ENCODE measurements around the gene APOB. TPM values are rescaled to one million over a fixed set of nuclear protein-coding genes. Genes with fewer than 3 reads are reported as not detected.

APOB gene
- total RNA-seq, 2 donors from 2014 or later: not detected

DNA sequence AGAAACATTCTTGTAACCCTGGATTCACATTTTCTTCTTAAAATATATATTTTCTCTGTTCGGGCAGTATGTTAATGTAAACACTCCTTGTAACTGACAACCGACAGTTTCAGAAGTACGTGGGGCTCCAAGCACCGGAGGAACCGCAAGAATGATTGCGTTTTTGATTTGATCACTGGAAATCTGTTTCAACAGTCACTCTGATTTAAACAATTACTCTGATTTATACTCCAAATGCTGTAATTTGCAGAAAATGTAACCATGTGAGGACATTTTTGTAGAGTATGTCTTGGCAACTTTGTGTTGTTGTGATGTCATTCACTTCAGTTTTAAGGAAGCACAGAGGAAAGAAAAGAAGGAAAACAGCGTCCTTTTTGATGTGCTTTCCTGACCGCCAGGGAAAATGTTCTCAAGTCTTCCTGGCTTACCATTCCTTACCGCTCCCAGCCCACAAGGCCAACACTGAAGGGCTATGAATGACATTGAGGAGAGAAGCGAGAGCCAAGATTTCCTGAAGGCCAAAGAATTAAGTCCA, 77.7 kb downstream of the APOB start:
- Mint-ChIP-seq H3K27me3 (peaks cover 20 to 36% of the 10 kb centered on the region in 2 donors), H3K27ac (no peak overlapping the region), H3K9me3 (no peaks in the 10 kb centered on the region), H3K36me3 (no peaks in the 10 kb centered on the region), H3K4me1 (ENCODE audit: low read depth in 2 of 2) (no peaks in the 10 kb centered on the region), H3K4me3 (no peak overlapping the region)
- DNase-seq (ENCODE audit: low spot score) (no peak), ATAC-seq (no peak)

DNA sequence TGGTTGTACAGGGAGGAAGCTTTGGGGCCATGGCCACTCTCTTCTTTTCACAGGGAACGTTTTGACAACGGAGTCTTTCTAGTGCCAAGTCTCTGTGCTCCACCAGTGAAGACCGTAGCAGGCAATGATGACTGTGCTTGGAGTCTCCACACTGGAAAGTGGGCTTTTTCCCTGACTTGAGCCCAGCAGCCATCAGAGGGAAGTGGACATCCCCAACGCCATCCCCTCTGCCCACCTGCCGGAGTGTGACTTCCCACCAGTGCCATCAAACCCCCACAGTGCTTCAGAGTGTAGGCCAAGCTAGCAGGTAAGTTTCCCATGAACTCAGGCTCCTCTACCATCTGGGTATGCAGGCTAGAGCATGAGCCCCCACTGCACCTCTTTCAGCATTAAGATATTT, 78.7 kb downstream of the APOB start:
- Mint-ChIP-seq H3K4me3 (no peak overlapping the region), H3K4me1 (ENCODE audit: low read depth in 2 of 2) (no peaks in the 10 kb centered on the region), H3K9me3 (no peaks in the 10 kb centered on the region), H3K27ac (no peak overlapping the region), H3K36me3 (no peaks in the 10 kb centered on the region), H3K27me3 (peaks cover 23 to 31% of the 10 kb centered on the region in 2 donors)
- ATAC-seq: peak in 1 of 2 donors; percentile 14
- no peak for DNase-seq (ENCODE audit: low spot score)

DNA sequence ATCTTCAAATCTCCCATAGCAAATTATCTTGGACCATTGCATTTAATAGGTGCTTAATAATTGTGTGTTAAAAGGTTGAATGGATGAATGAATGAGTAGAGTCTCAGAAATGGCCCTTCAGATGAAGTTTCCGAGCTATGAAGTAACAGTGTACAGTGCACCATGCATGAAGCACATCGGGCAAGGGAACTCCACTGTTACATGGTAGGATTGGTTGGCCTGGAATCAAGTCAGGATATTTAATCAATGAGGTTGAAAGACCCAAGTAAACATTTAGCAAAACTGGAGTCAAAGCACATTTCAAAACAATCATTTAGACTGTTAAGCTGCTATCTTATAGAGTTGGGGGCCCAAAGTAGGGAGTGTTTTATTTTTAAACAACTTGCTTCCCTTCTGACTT, 80.0 kb downstream of the APOB start:
- no peak for ATAC-seq
- Mint-ChIP-seq H3K4me1 (ENCODE audit: low read depth in 2 of 2) (no peaks in the 10 kb centered on the region), H3K27me3 (peaks cover 22 to 27% of the 10 kb centered on the region in 2 donors), H3K36me3 (no peaks in the 10 kb centered on the region), H3K9me3 (no peaks in the 10 kb centered on the region), H3K4me3 (no peak overlapping the region), H3K27ac (no peak overlapping the region)
- no peak for DNase-seq (ENCODE audit: low spot score)

GRCh38 chr2:20962939-20963557, 80.8 kb downstream of the APOB start:
- no peaks in the 10 kb centered on the region for H3K36me3 Mint-ChIP-seq

DNA sequence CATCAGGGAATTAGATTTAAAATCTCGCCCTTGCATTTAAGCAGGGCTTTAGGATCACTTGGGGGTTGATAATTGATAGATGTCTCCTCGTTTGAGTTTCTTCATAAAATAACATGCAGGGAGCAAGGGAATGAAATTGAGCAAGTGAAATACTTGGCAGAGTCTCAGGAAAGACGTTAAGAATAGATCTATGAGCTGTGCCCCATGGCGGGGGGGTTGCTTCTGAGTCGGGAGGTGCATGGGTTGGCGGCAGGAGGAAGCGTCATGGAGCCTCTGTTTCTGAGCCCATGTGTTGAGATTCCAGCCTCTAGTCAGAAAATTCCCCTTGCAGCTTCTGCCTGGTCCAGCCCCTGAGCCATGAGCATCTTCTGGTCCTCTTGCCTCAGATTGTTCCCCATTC, 82.0 kb downstream of the APOB start:
- H3K4me1 Mint-ChIP-seq (ENCODE audit: low read depth in 2 of 2): no peaks in the 10 kb centered on the region
- H3K4me3 Mint-ChIP-seq: no peak overlapping the region
- H3K9me3 Mint-ChIP-seq: no peaks in the 10 kb centered on the region
- H3K36me3 Mint-ChIP-seq: no peaks in the 10 kb centered on the region
- no peak overlapping the region for H3K27ac Mint-ChIP-seq
- peaks cover 18 to 22% of the 10 kb centered on the region in 2 donors for H3K27me3 Mint-ChIP-seq
- ATAC-seq (no peak), DNase-seq (ENCODE audit: low spot score) (no peak)

More at GRCh38 chr2:20962939-20963557, 80.8 kb downstream of the APOB start:
- Mint-ChIP-seq H3K4me1 (ENCODE audit: low read depth in 2 of 2) (no peaks in the 10 kb centered on the region), H3K9me3 (no peaks in the 10 kb centered on the region), H3K4me3 (no peak overlapping the region), H3K27me3 (peaks cover 18 to 22% of the 10 kb centered on the region in 2 donors), H3K27ac (no peak overlapping the region)
- peak; percentile 47 to 64 for ATAC-seq
- no peak for DNase-seq (ENCODE audit: low spot score)

GRCh38 chr2:20960003-20960402, 83.9 kb downstream of the APOB start:
- Mint-ChIP-seq H3K27me3 (peaks cover 15 to 16% of the 10 kb centered on the region in 2 donors), H3K27ac (no peak overlapping the region), H3K36me3 (no peaks in the 10 kb centered on the region), H3K4me1 (ENCODE audit: low read depth in 2 of 2) (no peaks in the 10 kb centered on the region), H3K4me3 (no peak overlapping the region), H3K9me3 (no peaks in the 10 kb centered on the region)
- DNase-seq (ENCODE audit: low spot score) (no peak), ATAC-seq (no peak)

GRCh38 chr2:20959252-20959651, 84.6 kb downstream of the APOB start:
- Mint-ChIP-seq H3K4me3 (no peak overlapping the region), H3K9me3 (no peaks in the 10 kb centered on the region), H3K27me3 (peaks cover 15 to 16% of the 10 kb centered on the region in 2 donors), H3K36me3 (no peaks in the 10 kb centered on the region), H3K4me1 (ENCODE audit: low read depth in 2 of 2) (no peaks in the 10 kb centered on the region), H3K27ac (no peak overlapping the region)
- DNase-seq (ENCODE audit: low spot score) (no peak), ATAC-seq (no peak)

- no peak for ATAC-seq
- H3K4me3 Mint-ChIP-seq: no peak overlapping the region
- no peaks in the 10 kb centered on the region for H3K9me3 Mint-ChIP-seq
- peaks cover 13 to 15% of the 10 kb centered on the region in 2 donors for H3K27me3 Mint-ChIP-seq
- no peaks in the 10 kb centered on the region for H3K36me3 Mint-ChIP-seq
- DNase-seq (ENCODE audit: low spot score): no peak
- H3K4me1 Mint-ChIP-seq (ENCODE audit: low read depth in 2 of 2): no peaks in the 10 kb centered on the region
- no peak overlapping the region for H3K27ac Mint-ChIP-seq
These were observed 85.9 kb downstream of the APOB start for GRCh38 chr2:20957788-20958525.

DNA sequence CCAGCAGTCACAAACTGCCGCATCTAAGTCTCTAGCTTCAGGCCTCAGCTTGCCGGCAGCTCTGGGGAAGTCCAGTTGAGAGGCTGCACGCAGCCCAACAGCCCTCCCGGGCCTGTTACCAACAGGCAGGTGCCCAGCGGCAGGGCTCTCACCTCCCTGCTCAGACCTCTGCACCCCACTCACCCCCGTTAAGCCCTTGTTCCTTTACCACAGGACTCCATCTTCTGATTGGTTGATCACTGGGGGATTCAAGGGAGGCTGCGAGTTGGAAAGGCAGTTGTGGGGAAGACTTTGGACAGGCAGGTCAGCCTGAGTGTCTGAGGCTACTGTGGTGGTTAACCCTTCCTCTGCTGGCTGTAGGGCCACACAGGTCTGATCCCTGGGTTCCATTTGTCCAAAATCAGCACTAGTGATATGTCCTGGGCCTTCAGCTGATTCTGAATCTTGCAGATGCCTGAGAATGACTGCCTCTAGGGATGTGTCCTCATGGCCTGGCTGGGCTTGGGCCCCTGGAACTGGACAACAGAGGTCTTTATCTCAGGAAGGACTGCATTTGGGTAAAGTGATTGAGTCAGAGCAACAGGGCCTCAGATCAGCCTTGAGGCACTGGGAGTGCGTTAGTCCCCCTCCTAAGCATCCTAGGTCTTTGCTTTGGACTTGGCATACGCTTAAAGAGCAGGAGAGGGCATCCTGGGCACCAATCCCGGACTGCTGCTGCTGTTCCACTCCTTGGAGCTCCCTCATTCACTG, 88.4 kb downstream of the APOB start:
- H3K4me3 Mint-ChIP-seq: no peak overlapping the region
- no peak for ATAC-seq
- no peak overlapping the region for H3K27ac Mint-ChIP-seq
- peaks cover 8 to 9% of the 10 kb centered on the region in 2 donors for H3K27me3 Mint-ChIP-seq
- H3K9me3 Mint-ChIP-seq: no peaks in the 10 kb centered on the region
- H3K36me3 Mint-ChIP-seq: no peaks in the 10 kb centered on the region
- DNase-seq (ENCODE audit: low spot score): no peak
- no peaks in the 10 kb centered on the region for H3K4me1 Mint-ChIP-seq (ENCODE audit: low read depth in 2 of 2)

- Mint-ChIP-seq H3K4me1 (ENCODE audit: low read depth in 2 of 2) (no peaks in the 10 kb centered on the region), H3K27me3 (peaks cover 2 to 6% of the 10 kb centered on the region in 2 donors), H3K4me3 (no peak overlapping the region), H3K36me3 (no peaks in the 10 kb centered on the region), H3K9me3 (no peaks in the 10 kb centered on the region), H3K27ac (no peak overlapping the region)
- DNase-seq (ENCODE audit: low spot score) (no peak), ATAC-seq (no peak)
These were observed 90.6 kb downstream of the APOB start for GRCh38 chr2:20953146-20953824.

Other genes with a start within 250 kb of the APOB start
- gene LDAH, start 221.0 kb downstream of the APOB start, total RNA-seq: 10 to 100 TPM; 31.0 to 37.1 TPM
- under 1 TPM; 0.07 to 0.14 TPM for gene TDRD15, start 79.9 kb upstream of the APOB start, total RNA-seq

Data from natural killer cell treated with Interleukin-12 subunit alpha and Interleukin-12 subunit beta and Interleukin-15 and Interleukin-18, amount 100 ng/mL, for 72 hours (primary cell).